Left ventricle myocardium inferior (tissue), 1 donor: ENCODE results near the gene SEMA6A. TPM values are rescaled to one million over a fixed set of nuclear protein-coding genes. Genes with fewer than 3 reads are reported as not detected.

Experiments used
- DNase-seq: peaks from one replicate; pipeline ENCODE4 v3.0.0-alpha.2; 2020
- H3K27ac ChIP-seq: fragments of 200-600 bp; replicated peaks from 2 replicates; pipeline ENCODE4 v1.8.0; 2021
- H3K27me3 ChIP-seq: fragments of 200-600 bp; 2 replicates; pipeline ENCODE4 v1.8.0; 2021; ENCODE audit warnings: low read depth
- H3K36me3 ChIP-seq: fragments of 200-600 bp; 2 replicates; pipeline ENCODE4 v1.8.0; 2021
- H3K4me1 ChIP-seq: fragments of 200-600 bp; 2 replicates; pipeline ENCODE4 v1.8.0; 2021
- H3K4me3 ChIP-seq: fragments of 200-600 bp; 2 replicates; pipeline ENCODE4 v1.8.0; 2021; ENCODE audit warnings: mild to moderate bottlenecking, moderate library complexity
- H3K9me3 ChIP-seq: fragments of 200-600 bp; replicated peaks from 2 replicates; pipeline ENCODE4 v1.8.0; 2021
- CTCF ChIP-seq: fragments of 200-600 bp; IDR thresholded peaks from 2 replicates; pipeline ENCODE4 v1.8.0; 2021; ENCODE audit warnings: antibody characterized with exemption, mild to moderate bottlenecking, borderline replicate concordance
- intact Hi-C: fragments of 100-400 bp; cut with micrococcal nuclease; formaldehyde crosslinking; loops from one replicate; pipeline ENCODE4 v1.11.0; 2022
- total RNA-seq: library from RNA; stranded (reverse); fragmentation: NEBNext Ultra II Directional; extraction: Animal tissue kit (Norgen Biotek cat#: 25700); gene quantifications from one replicate; pipeline ENCODE4 v1.2.1, GENCODE V29; 2021
- donor health status: DM: no; HTN: yes; CAD: no; lungs with severe emphysema.

Gene SEMA6A
- total RNA-seq, 1 donor from 2014 or later, result 6.3 TPM

GRCh38 chr5:116475338-116475737 lies 99.3 kb downstream of the SEMA6A start:
- no peak for DNase-seq
- H3K36me3 ChIP-seq, result peaks cover 52% of the 10 kb centered on the region
- H3K27ac ChIP-seq, result no peak overlapping the region
- H3K4me1 ChIP-seq, result no peaks in the 10 kb centered on the region
- intact Hi-C loops, result no loop called here
- H3K4me3 ChIP-seq, result no peak overlapping the region
- TF ChIP-seq CTCF, result no peak
- H3K27me3 ChIP-seq, result no peaks in the 10 kb centered on the region
- peaks cover 22% of the 10 kb centered on the region for H3K9me3 ChIP-seq

GRCh38 chr5:116473706-116474105 lies 100.9 kb downstream of the SEMA6A start:
- Histone ChIP-seq H3K4me3 (no peak overlapping the region), H3K36me3 (peaks cover 54% of the 10 kb centered on the region), H3K27me3 (no peaks in the 10 kb centered on the region), H3K4me1 (no peaks in the 10 kb centered on the region), H3K9me3 (peaks cover 25% of the 10 kb centered on the region), H3K27ac (no peak overlapping the region)
- intact Hi-C loops, result no loop called here
- DNase-seq, result no peak
- no peak for TF ChIP-seq CTCF

- TF ChIP-seq CTCF, result no peak
- Histone ChIP-seq H3K4me1 (peaks cover 2% of the 10 kb centered on the region), H3K36me3 (peaks cover 48% of the 10 kb centered on the region)
Observed at GRCh38 chr5:116472274-116472673, 102.3 kb downstream of the SEMA6A start.

GRCh38 chr5:116469631-116470030 lies 105.0 kb downstream of the SEMA6A start:
- Histone ChIP-seq H3K36me3 (peaks cover 27% of the 10 kb centered on the region), H3K9me3 (peaks cover 8% of the 10 kb centered on the region), H3K4me3 (no peak overlapping the region), H3K27me3 (no peaks in the 10 kb centered on the region), H3K27ac (no peak overlapping the region), H3K4me1 (peaks cover 3% of the 10 kb centered on the region)
- intact Hi-C loops, result no loop called here
- TF ChIP-seq CTCF, result no peak
- no peak for DNase-seq

More at GRCh38 chr5:116472274-116472673, 102.3 kb downstream of the SEMA6A start:
- H3K27me3 ChIP-seq, result no peaks in the 10 kb centered on the region
- H3K9me3 ChIP-seq, result peaks cover 25% of the 10 kb centered on the region
- H3K27ac ChIP-seq, result no peak overlapping the region
- intact Hi-C loops, result no loop called here
- no peak for DNase-seq
- H3K4me3 ChIP-seq, result no peak overlapping the region

- TF ChIP-seq CTCF, result no peak
- no peak for DNase-seq
Observed at GRCh38 chr5:116468583-116468982, 106.0 kb downstream of the SEMA6A start.

GRCh38 chr5:116467465-116467843 lies 107.2 kb downstream of the SEMA6A start:
- Histone ChIP-seq H3K4me1 (peaks cover 3% of the 10 kb centered on the region), H3K27ac (no peak overlapping the region), H3K27me3 (no peaks in the 10 kb centered on the region), H3K4me3 (no peak overlapping the region), H3K36me3 (peaks cover 27% of the 10 kb centered on the region), H3K9me3 (peaks cover 8% of the 10 kb centered on the region)
- TF ChIP-seq CTCF, result no peak
- intact Hi-C loops, result no loop called here
- DNase-seq, result no peak

More at GRCh38 chr5:116468583-116468982, 106.0 kb downstream of the SEMA6A start:
- H3K4me1 ChIP-seq, result peaks cover 3% of the 10 kb centered on the region
- H3K9me3 ChIP-seq, result peaks cover 8% of the 10 kb centered on the region
- no peak overlapping the region for H3K27ac ChIP-seq
- H3K4me3 ChIP-seq, result no peak overlapping the region
- intact Hi-C loops, result no loop called here
- H3K36me3 ChIP-seq, result peaks cover 27% of the 10 kb centered on the region
- no peaks in the 10 kb centered on the region for H3K27me3 ChIP-seq
